ENCODE data around the gene CA6.

The CA6 gene

GRCh38 chr1:8943498-8944405 lies 1.9 kb upstream of the CA6 start:
- no peak for TF ChIP-seq CTCF (IDR thresholded peaks at IDR 0.05; ENCODE audit: insufficient read depth, low read depth, low read length, missing control alignments)
- no peak overlapping the region for H3K4me3 ChIP-seq (ENCODE audit: low read length)
- DNase-seq (ENCODE audit: low read depth) = no peak

GRCh38 chr1:8947127-8947691 lies 1.5 kb downstream of the CA6 start:
- H3K4me3 ChIP-seq (ENCODE audit: low read length) = no peak overlapping the region
- no peak for TF ChIP-seq CTCF (IDR thresholded peaks at IDR 0.05; ENCODE audit: insufficient read depth, low read depth, low read length, missing control alignments)
- DNase-seq (ENCODE audit: low read depth) = no peak

- no peak for DNase-seq (ENCODE audit: low read depth)
- H3K4me3 ChIP-seq (ENCODE audit: low read length) = no peak overlapping the region
- no peak for TF ChIP-seq CTCF (IDR thresholded peaks at IDR 0.05; ENCODE audit: insufficient read depth, low read depth, low read length, missing control alignments)
Measured at GRCh38 chr1:8950309-8950708, 4.6 kb downstream of the CA6 start.

- no peak overlapping the region for H3K4me3 ChIP-seq (ENCODE audit: low read length)
- DNase-seq (ENCODE audit: low read depth) = no peak
- no peak for TF ChIP-seq CTCF (IDR thresholded peaks at IDR 0.05; ENCODE audit: insufficient read depth, low read depth, low read length, missing control alignments)
Measured at GRCh38 chr1:8951231-8951630, 5.6 kb downstream of the CA6 start.

GRCh38 chr1:8955406-8955805 lies 9.7 kb downstream of the CA6 start:
- peak; percentile 29 for DNase-seq (ENCODE audit: low read depth)
- no peak for TF ChIP-seq CTCF (IDR thresholded peaks at IDR 0.05; ENCODE audit: insufficient read depth, low read depth, low read length, missing control alignments)
- no peak overlapping the region for H3K4me3 ChIP-seq (ENCODE audit: low read length)

GRCh38 chr1:8956461-8957349 lies 11.0 kb downstream of the CA6 start:
- no peak overlapping the region for H3K4me3 ChIP-seq (ENCODE audit: low read length)
- no peak for TF ChIP-seq CTCF (IDR thresholded peaks at IDR 0.05; ENCODE audit: insufficient read depth, low read depth, low read length, missing control alignments)
- DNase-seq (ENCODE audit: low read depth) = no peak
